PC-3 (cell line): Measurements from ENCODE around the gene HRH3. TPM values are rescaled to one million over a fixed set of nuclear protein-coding genes. Genes with fewer than 3 reads are reported as not detected.

Experiments
- ATAC-seq: fragments of 200-7000 bp; cut with Tn5 transposase; 2 replicates; pipeline ENCODE4 v1.9.1; 2020; ENCODE audit warnings: mild to moderate bottlenecking, moderate library complexity
- BruUV-seq: library from RNA; stranded (reverse); fragments of 400-500 nt; replicated peaks from 2 replicates; lab custom pipeline; 2021; lab: Mats Ljungman, UMichigan
- CTCF ChIA-PET: fragments of 300-600 bp; sonication (Branson Sonifier 250); formaldehyde crosslinking; loops from one replicate; lab custom pipeline; 2022; ENCODE audit warnings: antibody characterized with exemption; lab: Charles Lee
- POLR2A ChIA-PET: fragments of 300-600 bp; sonication (Branson Sonifier 250); formaldehyde crosslinking; loops from one replicate; lab custom pipeline; 2022; ENCODE audit warnings: antibody characterized with exemption; ENCODE audit not compliant: unreplicated experiment; lab: Charles Lee
- DNase-seq: peaks from one replicate; pipeline ENCODE4 v3.0.0-alpha.2; 2015
- H2AFZ ChIP-seq: fragments of 300-600 bp; sonication (generic); 2 replicates; pipeline ENCODE4 v1.6.0; 2016; ENCODE audit warnings: antibody characterized with exemption, low read length
- H3F3A ChIP-seq: fragments of 300-600 bp; sonication (generic); one replicate; pipeline ENCODE4 v1.6.0; 2017; ENCODE audit warnings: antibody characterized with exemption, low read length, control low read depth, mild to moderate bottlenecking; ENCODE audit not compliant: unreplicated experiment
- H3K27ac ChIP-seq: fragments of 300-600 bp; sonication (generic); 2 replicates; pipeline ENCODE4 v1.5.1; 2016; ENCODE audit warnings: mild to moderate bottlenecking, low read length
- H3K27me3 ChIP-seq: fragments of 300-600 bp; sonication (generic); 2 replicates; pipeline ENCODE4 v1.6.1; 2016; ENCODE audit warnings: low read length, mixed read lengths
- H3K36me3 ChIP-seq: fragments of 300-600 bp; sonication (generic); 2 replicates; pipeline ENCODE4 v1.6.1; 2016; ENCODE audit warnings: low read depth, mixed run types, low read length, mixed read lengths
- H3K4me1 ChIP-seq: fragments of 300-600 bp; sonication (generic); 2 replicates; pipeline ENCODE4 v1.5.1; 2016; ENCODE audit warnings: low read length; ENCODE audit not compliant: insufficient read depth
- H3K4me2 ChIP-seq: fragments of 300-600 bp; sonication (generic); 2 replicates; pipeline ENCODE4 v1.6.0; 2016; ENCODE audit warnings: low read length
- H3K4me3 ChIP-seq: fragments of 300-600 bp; sonication (generic); 2 replicates; pipeline ENCODE4 v1.5.1; 2016; ENCODE audit warnings: mild to moderate bottlenecking, low read length, mixed read lengths
- H3K79me2 ChIP-seq: fragments of 300-600 bp; sonication (generic); 2 replicates; pipeline ENCODE4 v1.6.1; 2017; ENCODE audit warnings: low read length, mixed read lengths
- H3K9ac ChIP-seq: fragments of 300-600 bp; sonication (generic); 2 replicates; pipeline ENCODE4 v1.6.0; 2016; ENCODE audit warnings: mild to moderate bottlenecking, low read length
- H3K9me2 ChIP-seq: fragments of 300-600 bp; sonication (generic); replicated peaks from 2 replicates; pipeline ENCODE4 v1.6.1; 2016; ENCODE audit warnings: mixed run types, low read length, mixed read lengths
- H3K9me3 ChIP-seq: fragments of 300-600 bp; sonication (generic); 2 replicates; pipeline ENCODE4 v1.6.1; 2016; ENCODE audit warnings: low read length, mixed read lengths
- H4K20me1 ChIP-seq: fragments of 300-600 bp; sonication (generic); 2 replicates; pipeline ENCODE4 v1.6.1; 2016; ENCODE audit warnings: low read length, mixed read lengths
- EZH2 ChIP-seq: fragments of 300-600 bp; sonication (generic); IDR thresholded peaks from one replicate; pipeline ENCODE4 v1.6.1; 2017; ENCODE audit warnings: antibody characterized with exemption, mild to moderate bottlenecking, low read length; ENCODE audit not compliant: unreplicated experiment
- EZH2phosphoT487 ChIP-seq: fragments of 300-600 bp; sonication (generic); IDR thresholded peaks from 2 replicates; pipeline ENCODE4 v1.6.1; 2018; ENCODE audit warnings: mild to moderate bottlenecking, antibody characterized with exemption, low read length, borderline replicate concordance
- intact Hi-C: fragments of 100-400 bp; cut with micrococcal nuclease; formaldehyde crosslinking; loops from 2 replicates; pipeline ENCODE4 v1.9.0; 2023
- total RNA-seq: library from RNA; depleted of rRNA; stranded (reverse); fragments of >200 nt; gene quantifications from 2 replicates; pipeline ENCODE4 v1.2.3, GENCODE V29; 2014
- TF ChIP-seq, protein P1 (sequence below): fragments of 300-600 bp; sonication (generic); conservative IDR thresholded peaks from 2 replicates; pipeline ENCODE4 v1.5.1; 2017; ENCODE audit warnings: antibody characterized with exemption, low read depth, mild to moderate bottlenecking, low read length

HRH3 gene
- total RNA-seq, 1 experiment from 2014 or later = not detected

DNA sequence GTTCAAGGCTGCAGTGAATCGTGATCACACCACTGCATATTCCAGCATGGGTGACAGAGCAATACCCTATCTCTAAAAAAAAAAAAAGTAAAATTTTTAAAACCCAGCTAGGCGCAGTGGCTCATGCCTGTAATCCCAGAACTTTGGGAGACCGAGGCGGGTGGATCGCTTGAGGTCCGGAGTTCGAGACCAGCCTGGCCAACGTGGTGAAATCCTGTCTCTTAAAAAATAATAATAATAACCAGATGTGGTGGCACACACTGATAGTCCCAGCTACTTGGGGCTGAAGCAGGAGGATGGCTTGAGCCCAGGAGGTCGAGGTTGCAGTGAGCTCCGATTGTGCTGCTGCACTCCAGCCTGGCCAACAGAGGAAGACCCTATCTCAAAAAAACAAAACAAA is 23.8 kb downstream of the HRH3 start:
- no peak overlapping the region for H3K9ac ChIP-seq
- no peaks in the 10 kb centered on the region for H3K79me2 ChIP-seq
- no peaks in the 10 kb centered on the region for H3F3A ChIP-seq
- H4K20me1 ChIP-seq = no peaks in the 10 kb centered on the region
- intact Hi-C loops = no loop called here
- ATAC-seq = no peak
- no peak for DNase-seq
- H3K4me2 ChIP-seq = no peak overlapping the region
- H3K9me3 ChIP-seq = no peaks in the 10 kb centered on the region
- CTCF ChIA-PET = no interaction called here
- no peak overlapping the region for H3K4me3 ChIP-seq
- no peaks in the 10 kb centered on the region for H3K9me2 ChIP-seq
- POLR2A ChIA-PET = no interaction called here
- no peak overlapping the region for H2AFZ ChIP-seq
- no TSS peak for BruUV-seq
- no peaks in the 10 kb centered on the region for H3K4me1 ChIP-seq
- no peaks in the 10 kb centered on the region for H3K27me3 ChIP-seq
- TF ChIP-seq EZH2phosphoT487 (no peak), EZH2 (no peak)
- TF ChIP-seq, protein P1, sequence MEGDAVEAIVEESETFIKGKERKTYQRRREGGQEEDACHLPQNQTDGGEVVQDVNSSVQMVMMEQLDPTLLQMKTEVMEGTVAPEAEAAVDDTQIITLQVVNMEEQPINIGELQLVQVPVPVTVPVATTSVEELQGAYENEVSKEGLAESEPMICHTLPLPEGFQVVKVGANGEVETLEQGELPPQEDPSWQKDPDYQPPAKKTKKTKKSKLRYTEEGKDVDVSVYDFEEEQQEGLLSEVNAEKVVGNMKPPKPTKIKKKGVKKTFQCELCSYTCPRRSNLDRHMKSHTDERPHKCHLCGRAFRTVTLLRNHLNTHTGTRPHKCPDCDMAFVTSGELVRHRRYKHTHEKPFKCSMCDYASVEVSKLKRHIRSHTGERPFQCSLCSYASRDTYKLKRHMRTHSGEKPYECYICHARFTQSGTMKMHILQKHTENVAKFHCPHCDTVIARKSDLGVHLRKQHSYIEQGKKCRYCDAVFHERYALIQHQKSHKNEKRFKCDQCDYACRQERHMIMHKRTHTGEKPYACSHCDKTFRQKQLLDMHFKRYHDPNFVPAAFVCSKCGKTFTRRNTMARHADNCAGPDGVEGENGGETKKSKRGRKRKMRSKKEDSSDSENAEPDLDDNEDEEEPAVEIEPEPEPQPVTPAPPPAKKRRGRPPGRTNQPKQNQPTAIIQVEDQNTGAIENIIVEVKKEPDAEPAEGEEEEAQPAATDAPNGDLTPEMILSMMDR = no peak
- peaks cover 40% of the 10 kb centered on the region for H3K36me3 ChIP-seq
- no peak overlapping the region for H3K27ac ChIP-seq

DNA sequence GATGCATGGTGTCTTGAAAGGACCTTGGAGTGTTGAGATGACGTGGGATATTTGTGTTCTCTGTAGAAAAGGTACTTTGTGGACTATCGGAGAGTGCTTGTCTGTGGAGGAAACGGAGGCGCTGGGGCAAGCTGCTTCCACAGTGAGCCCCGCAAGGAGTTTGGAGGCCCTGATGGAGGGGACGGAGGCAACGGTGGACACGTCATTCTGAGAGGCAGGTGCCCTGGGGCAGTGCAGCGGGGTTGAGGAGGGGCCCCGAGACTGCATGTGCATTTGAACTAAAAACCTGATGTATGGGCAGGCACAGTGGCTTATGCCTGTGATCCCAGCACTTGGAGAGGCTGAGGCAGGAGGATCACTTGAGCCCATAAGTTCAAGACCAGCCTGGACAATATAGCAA is 24.3 kb downstream of the HRH3 start:
- Histone ChIP-seq H3K9me3 (no peaks in the 10 kb centered on the region), H3K27me3 (no peaks in the 10 kb centered on the region), H3K9me2 (no peaks in the 10 kb centered on the region), H3K79me2 (peaks cover 4% of the 10 kb centered on the region; the same call in 1 of the 2 replicates), H3K4me2 (no peak overlapping the region), H3K36me3 (peaks cover 36% of the 10 kb centered on the region), H2AFZ (no peak overlapping the region), H3K4me3 (no peak overlapping the region), H3K27ac (no peak overlapping the region), H3K9ac (no peak overlapping the region), H3F3A (no peaks in the 10 kb centered on the region), H3K4me1 (no peaks in the 10 kb centered on the region), H4K20me1 (no peaks in the 10 kb centered on the region)
- ATAC-seq = no peak
- ChIA-PET POLR2A (no interaction called here), CTCF (interaction anchor here (0.6 kb wide), 1 partner anchor 190 kb away, joined by 3 read pairs; no protein-coding TSS in a partner anchor)
- TF ChIP-seq, protein P1 = no peak
- intact Hi-C loops = no loop called here
- no TSS peak for BruUV-seq
- no peak for DNase-seq

DNA sequence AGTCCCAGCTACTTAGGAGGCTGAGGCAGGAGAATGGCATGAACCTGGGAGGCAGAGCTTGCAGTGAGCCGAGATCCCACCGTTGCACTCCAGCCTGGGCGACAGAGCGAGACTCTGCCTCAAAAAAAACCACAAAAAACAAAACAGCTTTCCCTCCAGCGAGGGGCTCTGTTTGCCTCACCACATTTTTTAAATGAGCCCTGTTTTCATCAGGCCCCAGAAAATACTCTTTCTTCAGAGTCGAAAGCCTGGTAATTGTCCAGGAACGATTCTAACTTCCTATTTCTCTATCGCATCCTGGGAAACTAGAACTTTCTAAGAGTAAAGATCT is 25.0 kb downstream of the HRH3 start:
- Histone ChIP-seq H3K79me2 (peaks cover 11% of the 10 kb centered on the region), H3K9ac (no peak overlapping the region), H3K4me1 (no peaks in the 10 kb centered on the region), H3K4me3 (no peak overlapping the region), H3K9me3 (no peaks in the 10 kb centered on the region), H4K20me1 (no peaks in the 10 kb centered on the region), H3K9me2 (no peaks in the 10 kb centered on the region), H3K27me3 (no peaks in the 10 kb centered on the region), H3K4me2 (no peak overlapping the region), H3F3A (no peaks in the 10 kb centered on the region), H2AFZ (no peak overlapping the region), H3K36me3 (peaks cover 31% of the 10 kb centered on the region), H3K27ac (no peak overlapping the region)
- no peak for DNase-seq
- no peak for ATAC-seq
- TF ChIP-seq EZH2phosphoT487 (no peak), EZH2 (no peak)
- TF ChIP-seq, protein P1 = no peak
- POLR2A ChIA-PET = no interaction called here
- intact Hi-C loops = no loop called here
- CTCF ChIA-PET = interaction anchor here (0.6 kb wide), 1 partner anchor 190 kb away, joined by 3 read pairs; no protein-coding TSS in a partner anchor
- BruUV-seq = no TSS peak
